Measurements from ENCODE around the gene APIP.
A peak's percentile ranks its signal among the peaks of the same experiment; 100 is the strongest.

APIP gene

DNA sequence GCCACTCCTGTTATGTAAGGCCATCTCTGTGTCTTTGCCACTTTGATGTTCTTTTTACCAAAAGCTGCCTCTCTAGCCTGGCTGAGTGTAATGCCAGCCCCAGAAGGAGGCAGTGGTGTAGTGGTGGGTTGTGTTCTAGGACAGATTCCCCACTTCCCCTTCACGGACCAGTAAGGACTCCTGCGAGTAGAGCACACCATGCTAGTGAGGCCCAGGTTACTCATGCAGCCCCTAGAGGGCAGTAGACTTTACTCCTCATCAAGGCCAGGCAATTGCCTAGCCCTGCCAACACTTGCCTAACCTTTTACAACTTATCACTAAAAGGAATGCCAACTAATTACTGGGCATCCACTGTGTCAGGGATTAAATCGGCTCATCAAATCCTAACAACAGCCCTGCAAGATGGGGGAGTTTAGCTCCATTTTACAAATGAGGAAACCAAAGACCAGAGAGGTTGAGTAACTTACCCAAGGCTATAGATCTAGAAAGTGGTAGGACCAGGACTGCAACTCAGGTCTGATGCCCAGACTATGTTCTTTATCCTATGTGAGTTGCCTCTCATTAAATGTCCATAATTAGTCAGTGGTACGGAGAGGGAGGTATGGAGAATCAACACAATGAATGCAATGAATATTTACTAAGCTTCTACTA is 75.3 kb downstream of the APIP start:
- DNase-seq (ENCODE audit: low spot score) = peak; percentile 18

DNA sequence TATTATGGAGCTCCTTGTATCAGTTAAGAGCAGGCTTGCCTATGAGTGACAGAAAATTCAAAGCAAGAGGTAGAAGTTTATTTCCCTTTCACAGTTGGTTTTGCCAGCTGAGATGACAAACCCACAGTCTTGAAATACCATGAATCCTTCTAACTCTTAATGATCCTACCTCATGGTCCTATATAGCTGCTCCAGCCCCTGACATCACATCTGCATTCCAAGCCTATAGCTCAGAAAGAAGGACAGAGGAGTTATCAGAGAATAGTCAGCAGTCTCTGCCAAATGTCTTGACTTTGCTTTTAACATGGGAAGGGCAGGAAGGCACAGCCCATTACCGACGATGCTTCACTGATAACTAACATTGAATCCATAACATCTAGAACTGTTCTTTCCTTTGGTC is 76.2 kb downstream of the APIP start:
- no peak for DNase-seq (ENCODE audit: low spot score)

DNA sequence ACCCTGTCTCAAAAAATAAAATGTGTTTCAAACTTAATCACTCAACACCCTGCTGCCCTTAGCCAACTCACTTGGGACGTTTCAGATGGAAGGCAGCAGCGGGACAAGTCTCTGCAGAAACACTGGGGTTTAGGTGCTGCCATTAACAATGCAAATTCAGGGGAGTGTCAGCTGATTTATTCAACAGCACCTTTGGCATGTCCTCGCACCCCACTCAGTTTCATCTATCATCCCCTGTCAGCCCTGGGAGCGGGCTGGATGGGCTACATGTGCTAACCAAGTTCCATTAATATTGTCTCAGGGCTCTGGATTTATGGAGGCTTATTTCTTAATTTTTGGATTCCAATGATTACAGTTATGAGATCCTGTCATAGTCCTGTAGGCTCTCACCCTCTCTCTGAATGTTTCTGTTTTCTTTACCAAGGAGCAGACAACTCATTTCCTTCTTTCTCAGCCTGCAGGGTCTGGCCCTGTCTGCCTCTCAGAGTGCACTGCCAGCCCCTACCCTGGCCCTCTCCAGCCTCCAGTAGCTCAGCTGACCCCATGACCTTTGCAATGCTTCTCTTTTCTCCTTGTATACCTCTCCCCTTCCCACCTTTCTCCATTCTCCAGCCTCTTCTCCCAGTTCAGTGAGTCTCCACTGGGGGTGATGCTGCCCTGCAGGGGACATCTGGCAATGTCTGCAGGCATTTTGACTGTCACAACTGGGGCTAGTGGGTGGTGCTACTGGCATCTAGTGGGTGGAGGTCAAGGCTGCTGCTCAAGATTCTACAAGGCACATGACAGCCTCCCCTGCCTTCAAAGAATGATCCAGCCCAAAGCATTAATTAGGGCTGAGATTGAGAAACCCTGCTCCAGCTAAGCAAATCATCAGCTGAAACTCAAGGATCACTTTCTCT is 79.0 kb downstream of the APIP start:
- DNase-seq (ENCODE audit: low spot score) = no peak

DNA sequence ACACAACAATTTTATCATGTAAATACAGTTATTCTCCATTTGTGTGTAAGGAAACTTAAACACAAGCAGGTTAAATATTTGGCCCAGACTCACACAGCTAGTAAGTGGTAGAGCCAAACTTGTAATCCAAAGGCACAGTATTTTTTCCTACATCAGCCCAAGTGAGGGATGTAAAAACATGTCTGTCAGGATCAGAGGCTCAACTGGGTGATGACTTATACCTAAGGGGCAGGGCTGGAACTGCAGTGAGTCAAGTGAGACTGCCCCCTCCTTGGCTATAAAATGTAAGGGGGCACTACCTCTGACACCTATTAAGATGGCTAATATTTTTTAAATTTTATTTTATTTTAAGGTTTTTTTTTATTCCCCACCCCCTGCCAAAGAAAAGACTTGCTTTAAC is 82.6 kb downstream of the APIP start:
- no peak for DNase-seq (ENCODE audit: low spot score)

Measured in GM03348 (cell line).